ENCODE results near the gene NKAPL. TPM values are rescaled to one million over a fixed set of nuclear protein-coding genes. Genes with fewer than 3 reads are reported as not detected.

The NKAPL gene
- total and polyA plus RNA-seq, 2 of the 13 experiments (the other 11 are each of a cell fraction or from before 2014, with no cell fraction given) = not detected

- Histone ChIP-seq H3K9me3 (ENCODE audit: low read length) (no peaks in the 10 kb centered on the region), H3K9ac (ENCODE audit: insufficient read depth, low read depth, low read length) (peak overlapping the region; percentile 76), H3K4me2 (ENCODE audit: low read depth, low read length) (peak overlapping the region; percentile 80), H4K20me1 (ENCODE audit: insufficient read depth, low read length) (no peaks in the 10 kb centered on the region), H3K27me3 (ENCODE audit: control insufficient read depth in 1 of 2, insufficient read depth in 2 of 2, low read length in 2 of 2) (no peaks in the 10 kb centered on the region; a peak in 1 of 5 replicates), H3K4me1 (ENCODE audit: insufficient read depth, low read length) (peaks cover 16% of the 10 kb centered on the region), H3K4me3 (replicated peaks in 1 of 3; ENCODE audit: insufficient read depth in 1 of 3, low read depth in 2 of 3, low read length in 3 of 3) (peak overlapping the region; percentile 79 to 94 (median 89)), H2AFZ (ENCODE audit: low read length) (peak overlapping the region; percentile 65), H3K36me3 (replicated peaks in 1 of 2; ENCODE audit: control insufficient read depth in 1 of 2, insufficient read depth in 2 of 2, low read length in 2 of 2) (peaks cover 5 to 26% of the 10 kb centered on the region in 2 experiments), H3K27ac (ENCODE audit: extremely low read length, insufficient read depth, low read length) (no peak overlapping the region), H3K79me2 (ENCODE audit: insufficient read depth, low read length) (peaks cover 5% of the 10 kb centered on the region)
- in situ Hi-C loops (cut with HindIII; ENCODE audit: extremely low pct_ligation_motif_present, low pct_unique_long_range_greater_than_20kb) (no loop called here), intact Hi-C loops (cut with micrococcal nuclease; ENCODE audit: unreplicated experiment) (loop anchor here (1.0 to 5.0 kb wide), 6 partner anchors 28 to 144 kb away; partner anchors contain the start of genes ZKSCAN4 and ZSCAN9)
- ChIA-PET POLR2A (interaction anchor here (0.9 to 3.2 kb wide), 14 partner anchors 10 to 143 kb away, joined by 3 to 42 read pairs (median 5); partner anchors contain the start of genes ZKSCAN3, ZKSCAN4, ZKSCAN8 and ZSCAN26), CTCF (ENCODE audit: low intra/inter-chr PET ratio, low total read pairs) (interaction anchor here (1.1 kb wide), 1 partner anchor 75 kb away, joined by 3 read pairs; no protein-coding TSS in a partner anchor)
- ATAC-seq = no peak
- no TSS peak for BruUV-seq (replicated peaks)
- FAIRE-seq = no peak
- DNase-seq (ENCODE audit: low spot score) = no peak
- WGBS (ENCODE audit: low lambda C conversion rate) = 45% methylated on average over 3 of the region's 3 CpGs
- TF ChIP-seq ZNF234 (CRISPR knock-in tag; conservative IDR thresholded peaks at IDR 0.05) (0 out of 2 replicates have a peak, but pooled peaks have one; percentile 60), ZNF619 (CRISPR knock-in tag; IDR thresholded peaks at IDR 0.05) (no peak), ELF4 (CRISPR knock-in tag; IDR thresholded peaks at IDR 0.05; ENCODE audit: borderline replicate concordance) (no peak; the same call in 1 of the 2 replicates), ADNP (CRISPR knock-in tag; IDR thresholded peaks at IDR 0.05) (no peak), RBM39 (IDR thresholded peaks at IDR 0.05; ENCODE audit: low read depth, low read length, poor library complexity, severe bottlenecking) (no peak), ZNF749 (CRISPR knock-in tag; IDR thresholded peaks at IDR 0.05; ENCODE audit: borderline replicate concordance) (no peak), RNF219 (CRISPR knock-in tag; IDR thresholded peaks at IDR 0.05) (0 out of 2 replicates have a peak, but pooled peaks have one; percentile 62), ZSCAN9 (CRISPR knock-in tag; IDR thresholded peaks at IDR 0.05; ENCODE audit: borderline replicate concordance) (0 out of 2 replicates have a peak, but pooled peaks have one; percentile 10), PRDM15 (CRISPR knock-in tag; IDR thresholded peaks at IDR 0.05) (no peak), ZBTB10 (CRISPR knock-in tag; IDR thresholded peaks at IDR 0.05; ENCODE audit: borderline replicate concordance) (0 out of 2 replicates have a peak, but pooled peaks have one; percentile 8), ATF4 (CRISPR knock-in tag; IDR thresholded peaks at IDR 0.05) (0 out of 4 replicates have a peak, but pooled peaks of 1 of the 2 experiments have one; percentile 17), ZNF383 (CRISPR knock-in tag; IDR thresholded peaks at IDR 0.05; ENCODE audit: borderline replicate concordance) (peak; percentile 16; the same call in 1 of the 2 replicates)
Observed at GRCh38 chr6:28280595-28281287, 21.6 kb downstream of the NKAPL start.

Measured in HepG2 (cell line).